ENCODE measurements around the gene UNC13B.
"Not testable (repeated sequence)": the region's sequence is repeated elsewhere in the genome, so short reads cannot be mapped to it uniquely, and the experiment has no call there.

The UNC13B gene

GRCh38 chr9:35229066-35229778, 67.4 kb downstream of the UNC13B start:
- no peak for DNase-seq

- no peak for DNase-seq
These were observed 68.0 kb downstream of the UNC13B start for GRCh38 chr9:35229779-35230143.

GRCh38 chr9:35232867-35233544, 71.2 kb downstream of the UNC13B start:
- no peak for DNase-seq

- no peak for DNase-seq
These were observed 74.9 kb downstream of the UNC13B start for GRCh38 chr9:35236692-35237091.

GRCh38 chr9:35237311-35237710, 75.5 kb downstream of the UNC13B start:
- DNase-seq = no peak

GRCh38 chr9:35245945-35246344, 84.1 kb downstream of the UNC13B start:
- DNase-seq = not testable (repeated sequence)

GRCh38 chr9:35253075-35253474, 91.3 kb downstream of the UNC13B start:
- DNase-seq = no peak

GRCh38 chr9:35254237-35254636, 92.4 kb downstream of the UNC13B start:
- DNase-seq = no peak

GRCh38 chr9:35254984-35255857, 93.4 kb downstream of the UNC13B start:
- DNase-seq = no peak

GRCh38 chr9:35257986-35258659, 96.3 kb downstream of the UNC13B start:
- DNase-seq = no peak

- no peak for DNase-seq
These were observed 97.1 kb downstream of the UNC13B start for GRCh38 chr9:35258660-35259474.

GRCh38 chr9:35260186-35260585, 98.4 kb downstream of the UNC13B start:
- no peak for DNase-seq

GRCh38 chr9:35262064-35262463, 100.3 kb downstream of the UNC13B start:
- no peak for DNase-seq

- DNase-seq = no peak
These were observed 105.9 kb downstream of the UNC13B start for GRCh38 chr9:35267710-35268109.

- no peak for DNase-seq
These were observed 108.1 kb downstream of the UNC13B start for GRCh38 chr9:35269919-35270318.

GRCh38 chr9:35271637-35272036, 109.8 kb downstream of the UNC13B start:
- no peak for DNase-seq

GRCh38 chr9:35272989-35273388, 111.2 kb downstream of the UNC13B start:
- DNase-seq = no peak

- DNase-seq = no peak
These were observed 111.8 kb downstream of the UNC13B start for GRCh38 chr9:35273591-35273990.

- no peak for DNase-seq
These were observed 113.2 kb downstream of the UNC13B start for GRCh38 chr9:35274993-35275392.

GRCh38 chr9:35277171-35277520, 115.3 kb downstream of the UNC13B start:
- no peak for DNase-seq

GRCh38 chr9:35277628-35278359, 116.0 kb downstream of the UNC13B start:
- no peak for DNase-seq

GRCh38 chr9:35279946-35280345, 118.1 kb downstream of the UNC13B start:
- DNase-seq = no peak

Data from 8988T (cell line).